ENCODE measurements around the gene SLC6A4.

GRCh38 chr17:30271102-30271501 lies 35.6 kb upstream of the SLC6A4 start:
- TF ChIP-seq EZH2 (optimal IDR thresholded peaks at IDR 0.05; ENCODE audit: low read depth, low read length) (no peak), CTCF (IDR thresholded peaks at IDR 0.05; ENCODE audit: low read length) (no peak)

Measured in MM.1S (cell line).